Measurements from ENCODE around the gene LGMN. TPM values are rescaled to one million over a fixed set of nuclear protein-coding genes. Genes with fewer than 3 reads are reported as not detected.
A peak's percentile ranks its signal among the peaks of the same experiment; 100 is the strongest.

The LGMN gene
- total and polyA plus RNA-seq, 4 donors: 115 to 182 (median 136) TPM

GRCh38 chr14:92744198-92744597 lies 4.2 kb downstream of the LGMN start:
- Histone ChIP-seq H3K27ac (ENCODE audit: low read depth in 1 of 2, low read length in 1 of 2) (no peak overlapping the region), H3K4me1 (ENCODE audit: control insufficient read depth in 5 of 5, insufficient read depth in 5 of 5, low read length in 5 of 5) (peaks cover 0 to 6% (median 0%) of the 10 kb centered on the region in 5 donors), H3K27me3 (ENCODE audit: control insufficient read depth in 3 of 3, insufficient read depth in 3 of 3, low read length in 2 of 3) (no peaks in the 10 kb centered on the region), H3K9ac (ENCODE audit: insufficient read depth in 1 of 2, low read length in 2 of 2) (no peak overlapping the region), H3K36me3 (ENCODE audit: control insufficient read depth in 4 of 4, insufficient read depth in 4 of 4, low read length in 4 of 4) (peaks cover 0 to 9% (median 4%) of the 10 kb centered on the region in 4 donors), H3K9me3 (ENCODE audit: control insufficient read depth in 4 of 4, insufficient read depth in 3 of 4, low read length in 3 of 4) (no peaks in the 10 kb centered on the region), H3K4me3 (no peak overlapping the region)
- DNase-seq: no peak
- WGBS, 2 donors: 76 to 87% methylated on average over 2 of the region's 2 CpGs
- no peak for ATAC-seq (ENCODE audit: insufficient read depth, low FRiP score)
- TF ChIP-seq CTCF (IDR thresholded peaks at IDR 0.05; ENCODE audit: control extremely low read depth, extremely low read depth): no peak

- ATAC-seq (ENCODE audit: insufficient read depth, low FRiP score): no peak
- no peaks in the 10 kb centered on the region for H3K9me3 ChIP-seq (ENCODE audit: control insufficient read depth in 4 of 4, insufficient read depth in 3 of 4, low read length in 3 of 4)
- no peak for TF ChIP-seq CTCF (IDR thresholded peaks at IDR 0.05; ENCODE audit: control extremely low read depth, extremely low read depth)
- H3K4me1 ChIP-seq (ENCODE audit: control insufficient read depth in 5 of 5, insufficient read depth in 5 of 5, low read length in 5 of 5): peaks cover 0 to 10% (median 0%) of the 10 kb centered on the region in 5 donors
- no peak overlapping the region for H3K4me3 ChIP-seq
- DNase-seq: no peak
- H3K27ac ChIP-seq (ENCODE audit: low read depth in 1 of 2, low read length in 1 of 2): no peak overlapping the region
- no peaks in the 10 kb centered on the region for H3K27me3 ChIP-seq (ENCODE audit: control insufficient read depth in 3 of 3, insufficient read depth in 3 of 3, low read length in 2 of 3)
- H3K9ac ChIP-seq (ENCODE audit: insufficient read depth in 1 of 2, low read length in 2 of 2): no peak overlapping the region
- peaks cover 0 to 9% (median 4%) of the 10 kb centered on the region in 4 donors for H3K36me3 ChIP-seq (ENCODE audit: control insufficient read depth in 4 of 4, insufficient read depth in 4 of 4, low read length in 4 of 4)
- 92 to 94% methylated on average over 8 of the region's 8 CpGs for WGBS, 2 donors
These were observed 8.0 kb downstream of the LGMN start for GRCh38 chr14:92740440-92740839.

GRCh38 chr14:92737619-92738188 lies 10.7 kb downstream of the LGMN start:
- no peak overlapping the region for H3K9ac ChIP-seq (ENCODE audit: insufficient read depth in 1 of 2, low read length in 2 of 2)
- 88 to 93% methylated on average over 4 of the region's 4 CpGs for WGBS, 2 donors
- H3K4me3 ChIP-seq: no peak overlapping the region
- H3K36me3 ChIP-seq (ENCODE audit: control insufficient read depth in 4 of 4, insufficient read depth in 4 of 4, low read length in 4 of 4): peaks cover 0 to 11% (median 4%) of the 10 kb centered on the region in 4 donors
- H3K9me3 ChIP-seq (ENCODE audit: control insufficient read depth in 4 of 4, insufficient read depth in 3 of 4, low read length in 3 of 4): no peaks in the 10 kb centered on the region
- peak overlapping the region in 1 of 2 donors; percentile 14 for H3K27ac ChIP-seq (ENCODE audit: low read depth in 1 of 2, low read length in 1 of 2)
- DNase-seq (no peak), ATAC-seq (ENCODE audit: insufficient read depth, low FRiP score) (no peak)
- H3K27me3 ChIP-seq (ENCODE audit: control insufficient read depth in 3 of 3, insufficient read depth in 3 of 3, low read length in 2 of 3): no peaks in the 10 kb centered on the region
- no peak for TF ChIP-seq CTCF (IDR thresholded peaks at IDR 0.05; ENCODE audit: control extremely low read depth, extremely low read depth)
- peaks cover 0 to 10% (median 0%) of the 10 kb centered on the region in 5 donors for H3K4me1 ChIP-seq (ENCODE audit: control insufficient read depth in 5 of 5, insufficient read depth in 5 of 5, low read length in 5 of 5)

GRCh38 chr14:92737206-92737605 lies 11.2 kb downstream of the LGMN start:
- Histone ChIP-seq H3K4me1 (ENCODE audit: control insufficient read depth in 5 of 5, insufficient read depth in 5 of 5, low read length in 5 of 5) (peaks cover 0 to 10% (median 0%) of the 10 kb centered on the region in 5 donors), H3K36me3 (ENCODE audit: control insufficient read depth in 4 of 4, insufficient read depth in 4 of 4, low read length in 4 of 4) (peaks cover 0 to 9% (median 6%) of the 10 kb centered on the region in 4 donors), H3K27ac (ENCODE audit: low read depth in 1 of 2, low read length in 1 of 2) (peak overlapping the region in 1 of 2 donors; percentile 14), H3K27me3 (ENCODE audit: control insufficient read depth in 3 of 3, insufficient read depth in 3 of 3, low read length in 2 of 3) (no peaks in the 10 kb centered on the region), H3K9me3 (ENCODE audit: control insufficient read depth in 4 of 4, insufficient read depth in 3 of 4, low read length in 3 of 4) (no peaks in the 10 kb centered on the region), H3K9ac (ENCODE audit: insufficient read depth in 1 of 2, low read length in 2 of 2) (no peak overlapping the region), H3K4me3 (no peak overlapping the region)
- DNase-seq (no peak), ATAC-seq (ENCODE audit: insufficient read depth, low FRiP score) (no peak)
- 44 to 56% methylated on average over 4 of the region's 4 CpGs for WGBS, 2 donors
- TF ChIP-seq CTCF (IDR thresholded peaks at IDR 0.05; ENCODE audit: control extremely low read depth, extremely low read depth): no peak

Measured in lung (tissue), 12 donors.